GM12878 (cell line): ENCODE results near the gene ALDH1L1. TPM values are rescaled to one million over a fixed set of nuclear protein-coding genes. Genes with fewer than 3 reads are reported as not detected.

Experiments
- ATAC-seq: fragments of 200-7000 bp; cut with Tn5 transposase; 3 replicates; pipeline ENCODE4 v1.9.1; 2020; ENCODE audit warnings: mild to moderate bottlenecking, moderate library complexity
- BruUV-seq: library from RNA; stranded (reverse); fragments of 400-500 nt; replicated peaks from 2 replicates; lab custom pipeline; 2021; lab: Mats Ljungman, UMichigan
- CTCF ChIA-PET: fragments of 300-600 bp; sonication (Branson Sonifier 250); formaldehyde crosslinking; extraction: SDS; loops from one replicate; lab custom pipeline; 2021; ENCODE audit warnings: inconsistent platforms; lab: Yijun Ruan, JAX
- POLR2A ChIA-PET: fragments of 350-600 bp; formaldehyde crosslinking; extraction: SDS; loops from one replicate; lab custom pipeline; 2021; ENCODE audit warnings: inconsistent platforms; lab: Charles Lee
- RAD21 ChIA-PET: fragments of 300-600 bp; sonication (Branson Sonifier 250); formaldehyde crosslinking; loops from one replicate; lab custom pipeline; 2023; ENCODE audit warnings: antibody characterized with exemption; ENCODE audit not compliant: unreplicated experiment; lab: Charles Lee
- SMC1A ChIA-PET: fragments of 300-600 bp; sonication (Branson Sonifier 250); formaldehyde crosslinking; loops from one replicate; lab custom pipeline; 2023; ENCODE audit not compliant: unreplicated experiment, uncharacterized antibody; lab: Charles Lee
- DNase-seq: peaks from one replicate; pipeline ENCODE4 v3.0.0-alpha.2; 2011; ENCODE audit warnings: low read depth, low spot score
- FAIRE-seq: peaks from 3 replicates; lab custom pipeline; 2011; peaks lifted over from hg19 to GRCh38; lab: Jason Lieb, UNC
- H2AFZ ChIP-seq: 2 replicates; pipeline ENCODE4 v1.6.0; 2011; ENCODE audit warnings: low read depth, low read length, control low read depth; ENCODE audit not compliant: control insufficient read depth
- H3K27ac ChIP-seq: 2 replicates; pipeline ENCODE4 v1.5.1; 2011; ENCODE audit warnings: control low read depth; ENCODE audit not compliant: control insufficient read depth, insufficient read depth
- H3K27me3 ChIP-seq, 2 experiments: replicated peaks in 1 of 2; 2 replicates each; pipeline versions ENCODE4 v1.6.0 to v1.6.1; 2011; ENCODE audit warnings: low read length in 1 of 2; ENCODE audit not compliant: control insufficient read depth in 2 of 2, insufficient read depth in 2 of 2
- H3K36me3 ChIP-seq, 2 experiments: 2 replicates each; pipeline ENCODE4 v1.5.1; 2011; ENCODE audit warnings: low read length in 1 of 2; ENCODE audit not compliant: control insufficient read depth in 2 of 2, insufficient read depth in 2 of 2
- H3K4me1 ChIP-seq: 2 replicates; pipeline ENCODE4 v1.6.1; 2011; ENCODE audit warnings: mild to moderate bottlenecking, low read length, moderate library complexity, mixed read lengths; ENCODE audit not compliant: control insufficient read depth, insufficient read depth
- H3K4me2 ChIP-seq: 2 replicates; pipeline ENCODE4 v1.6.0; 2011; ENCODE audit warnings: control low read depth; ENCODE audit not compliant: control insufficient read depth, insufficient read depth
- H3K4me3 ChIP-seq: fragments of 200-600 bp; sonication (generic); 2 replicates; pipeline ENCODE4 v1.5.1; 2016
- H3K79me2 ChIP-seq: 2 replicates; pipeline ENCODE4 v1.6.0; 2011; ENCODE audit warnings: low read length; ENCODE audit not compliant: control insufficient read depth, insufficient read depth
- H3K9ac ChIP-seq: 2 replicates; pipeline ENCODE4 v1.8.0; 2011; ENCODE audit warnings: low read length, control low read depth, mixed read lengths; ENCODE audit not compliant: control insufficient read depth, insufficient read depth
- H3K9me3 ChIP-seq: replicated peaks from 3 replicates; pipeline ENCODE4 v1.5.1; 2011; ENCODE audit warnings: mild to moderate bottlenecking, low read length; ENCODE audit not compliant: control insufficient read depth, insufficient read depth
- H4K20me1 ChIP-seq: 2 replicates; pipeline ENCODE4 v1.6.0; 2011; ENCODE audit not compliant: control insufficient read depth, insufficient read depth
- BHLHE40 ChIP-seq, 2 experiments: fragments of 450-650 bp in 1 of 2; IDR thresholded peaks; 2 replicates each; pipeline ENCODE4 v1.6.1; 2011 to 2017; ENCODE audit warnings: low read depth in 2 of 2, borderline replicate concordance in 1 of 2, improper control_type of control experiment in 1 of 2, low read length in 1 of 2, mild to moderate bottlenecking in 1 of 2
- HDAC2 ChIP-seq: fragments of 200-600 bp; sonication (generic); IDR thresholded peaks from 2 replicates; pipeline ENCODE4 v1.6.1; 2017
- SMAD5 ChIP-seq: IDR thresholded peaks from 2 replicates; pipeline ENCODE4 v1.6.1; 2016; ENCODE audit warnings: antibody characterized with exemption, low read depth
- YY1 ChIP-seq: IDR thresholded peaks from 2 replicates; pipeline ENCODE4 v1.6.1; 2011; ENCODE audit warnings: low read depth, mild to moderate bottlenecking, low read length
- ZBTB33 ChIP-seq: fragments of 450-650 bp; IDR thresholded peaks from 2 replicates; pipeline ENCODE4 v1.6.1; 2017; ENCODE audit warnings: mild to moderate bottlenecking
- WGBS: methylation state at CpG from one replicate; pipeline ENCODE4 v1.1.6; 2016; ENCODE audit warnings: low lambda C conversion rate; ENCODE audit not compliant: insufficient replicate concordance, insufficient coverage; ENCODE audit errors: missing lambda C conversion rate; 5-methylcytosine and 5-hydroxymethylcytosine counted together
- in situ Hi-C: fragments of 300-500 bp; cut with MboI; formaldehyde crosslinking; loops from 9 replicates; pipeline ENCODE4 v1.14.3; 2018; ENCODE audit warnings: mixed read lengths
- intact Hi-C: fragments of 100-400 bp; cut with micrococcal nuclease; formaldehyde crosslinking; loops from one replicate; pipeline ENCODE4 v1.14.2; 2022; ENCODE audit not compliant: unreplicated experiment
- polyA plus RNA-seq, 11 experiments: library from polyadenylated mRNA; depleted of rRNA in 4 of 11; unstranded in 6 of 11; stranded (reverse) in 5 of 11; fragments of >200 nt; fragmentation: Nextera tagmentation in 4 of 11; fragmentation: Illumina TruSeq in 1 of 11; extraction: Ambion mirVana in 4 of 11; extraction: Trizol in 1 of 11; gene quantifications; 1 replicate in 1 of 11; 2 replicates in 10 of 11; pipeline versions ENCODE4 v1.2.1 to v1.2.3, GENCODE V29; 2011 to 2016; ENCODE audit warnings: inconsistent platforms in 2 of 11, missing spikeins in 2 of 11, low read depth in 1 of 11
- total RNA-seq, 4 experiments: library from RNA; depleted of rRNA in 3 of 4; stranded (reverse); fragments of >200 nt in 3 of 4; fragmentation: Illumina TruSeq in 1 of 4; extraction: Trizol in 1 of 4; gene quantifications; 2 replicates each; pipeline versions ENCODE4 v1.2.1 to v1.2.3, GENCODE V29; 2013 to 2021

ALDH1L1 gene
- total and polyA plus RNA-seq, 10 of the 15 experiments (the other 5 are each of a cell fraction or from before 2014, with no cell fraction given): 0.04 to 18.2 (median 0.45) TPM

GRCh38 chr3:126104742-126105605 is 75.4 kb downstream of the ALDH1L1 start:
- POLR2A ChIA-PET: no interaction called here
- CTCF ChIA-PET: no interaction called here
- RAD21 ChIA-PET: no interaction called here
- Histone ChIP-seq H3K27me3 (peaks cover 0 to under 1% of the 10 kb centered on the region in 2 experiments; a peak in 1 of 4 replicates), H3K27ac (no peak overlapping the region), H3K9me3 (no peaks in the 10 kb centered on the region), H4K20me1 (no peaks in the 10 kb centered on the region; the same call in 1 of the 2 replicates), H3K9ac (no peak overlapping the region), H3K79me2 (no peaks in the 10 kb centered on the region), H3K4me3 (no peak overlapping the region), H2AFZ (no peak overlapping the region), H3K4me2 (no peak overlapping the region), H3K4me1 (peaks cover 10% of the 10 kb centered on the region; the same call in 1 of the 2 replicates), H3K36me3 (no peaks in the 10 kb centered on the region)
- no peak for DNase-seq
- FAIRE-seq: no peak
- in situ Hi-C loops: no loop called here
- WGBS: 21% methylated on average over 15 of the region's 15 CpGs
- ATAC-seq: no peak
- SMC1A ChIA-PET: no interaction called here
- intact Hi-C loops: no loop called here
- BruUV-seq: no TSS peak
- TF ChIP-seq BHLHE40 (IDR thresholded peaks at IDR 0.05; ENCODE audit: borderline replicate concordance in 1 of 2, low read depth in 2 of 2, low read length in 1 of 2): no peak
- no peak for TF ChIP-seq ZBTB33
- TF ChIP-seq YY1: no peak
- TF ChIP-seq SMAD5: no peak
- no peak for TF ChIP-seq HDAC2
